Measurements from ENCODE around the gene NFATC3.

NFATC3 gene

GRCh38 chr16:68215302-68215701 is 130.1 kb downstream of the NFATC3 start:
- TF ChIP-seq CTCF (IDR thresholded peaks at IDR 0.05; ENCODE audit: low read length): no peak
- no peak for TF ChIP-seq EZH2 (IDR thresholded peaks at IDR 0.05; ENCODE audit: borderline replicate concordance, low read length)
- Histone ChIP-seq H3K36me3 (ENCODE audit: insufficient read depth, low read length) (no peaks in the 10 kb centered on the region), H3K4me1 (ENCODE audit: insufficient read depth, low read length, severe bottlenecking) (peaks cover 14% of the 10 kb centered on the region), H3K79me2 (ENCODE audit: insufficient read depth, low read length) (no peaks in the 10 kb centered on the region), H3K27ac (ENCODE audit: low read depth, low read length, poor library complexity, severe bottlenecking) (no peak overlapping the region), H4K20me1 (ENCODE audit: insufficient read depth, low read length) (no peaks in the 10 kb centered on the region), H3F3A (ENCODE audit: insufficient read depth, low read length) (no peaks in the 10 kb centered on the region), H2AFZ (ENCODE audit: low read length) (no peak overlapping the region), H3K9me2 (ENCODE audit: low read depth, low read length) (no peaks in the 10 kb centered on the region), H3K9ac (ENCODE audit: low read length) (no peak overlapping the region), H3K27me3 (ENCODE audit: insufficient read depth, low read length) (no peaks in the 10 kb centered on the region), H3K4me3 (ENCODE audit: low read depth, low read length, poor library complexity, severe bottlenecking) (no peak overlapping the region), H3K9me3 (ENCODE audit: low read length) (no peaks in the 10 kb centered on the region), H3K4me2 (ENCODE audit: low read length) (no peak overlapping the region)

- Histone ChIP-seq H3K79me2 (ENCODE audit: insufficient read depth, low read length) (no peaks in the 10 kb centered on the region), H4K20me1 (ENCODE audit: insufficient read depth, low read length) (no peaks in the 10 kb centered on the region), H3K36me3 (ENCODE audit: insufficient read depth, low read length) (no peaks in the 10 kb centered on the region; the same call in 1 of the 2 replicates), H3K9me3 (ENCODE audit: low read length) (no peaks in the 10 kb centered on the region), H3K4me3 (ENCODE audit: low read depth, low read length, poor library complexity, severe bottlenecking) (no peak overlapping the region), H3K27me3 (ENCODE audit: insufficient read depth, low read length) (no peaks in the 10 kb centered on the region), H3K9ac (ENCODE audit: low read length) (no peak overlapping the region), H3K4me1 (ENCODE audit: insufficient read depth, low read length, severe bottlenecking) (peaks cover 14% of the 10 kb centered on the region), H3F3A (ENCODE audit: insufficient read depth, low read length) (no peaks in the 10 kb centered on the region), H3K9me2 (ENCODE audit: low read depth, low read length) (no peaks in the 10 kb centered on the region), H2AFZ (ENCODE audit: low read length) (no peak overlapping the region), H3K4me2 (ENCODE audit: low read length) (no peak overlapping the region), H3K27ac (ENCODE audit: low read depth, low read length, poor library complexity, severe bottlenecking) (no peak overlapping the region)
- TF ChIP-seq EZH2 (IDR thresholded peaks at IDR 0.05; ENCODE audit: borderline replicate concordance, low read length) (no peak), CTCF (IDR thresholded peaks at IDR 0.05; ENCODE audit: low read length) (no peak)
Observed at GRCh38 chr16:68216240-68216639, 131.1 kb downstream of the NFATC3 start.

GRCh38 chr16:68217506-68217905 is 132.3 kb downstream of the NFATC3 start:
- Histone ChIP-seq H3K4me2 (ENCODE audit: low read length) (no peak overlapping the region), H3K4me1 (ENCODE audit: insufficient read depth, low read length, severe bottlenecking) (peaks cover 14% of the 10 kb centered on the region), H3K36me3 (ENCODE audit: insufficient read depth, low read length) (no peaks in the 10 kb centered on the region; the same call in 1 of the 2 replicates), H3K4me3 (ENCODE audit: low read depth, low read length, poor library complexity, severe bottlenecking) (no peak overlapping the region), H3K9me2 (ENCODE audit: low read depth, low read length) (no peaks in the 10 kb centered on the region), H3K27me3 (ENCODE audit: insufficient read depth, low read length) (no peaks in the 10 kb centered on the region), H3K9me3 (ENCODE audit: low read length) (no peaks in the 10 kb centered on the region), H3K9ac (ENCODE audit: low read length) (no peak overlapping the region), H3K79me2 (ENCODE audit: insufficient read depth, low read length) (no peaks in the 10 kb centered on the region), H4K20me1 (ENCODE audit: insufficient read depth, low read length) (no peaks in the 10 kb centered on the region), H3F3A (ENCODE audit: insufficient read depth, low read length) (no peaks in the 10 kb centered on the region), H3K27ac (ENCODE audit: low read depth, low read length, poor library complexity, severe bottlenecking) (no peak overlapping the region), H2AFZ (ENCODE audit: low read length) (no peak overlapping the region)
- TF ChIP-seq EZH2 (IDR thresholded peaks at IDR 0.05; ENCODE audit: borderline replicate concordance, low read length) (no peak), CTCF (IDR thresholded peaks at IDR 0.05; ENCODE audit: low read length) (no peak)
